ENCODE data around the gene NPHP4. TPM values are rescaled to one million over a fixed set of nuclear protein-coding genes. Genes with fewer than 3 reads are reported as not detected.

The NPHP4 gene
- total and polyA plus RNA-seq, 2 donors, result 5.1 to 6.8 TPM

DNA sequence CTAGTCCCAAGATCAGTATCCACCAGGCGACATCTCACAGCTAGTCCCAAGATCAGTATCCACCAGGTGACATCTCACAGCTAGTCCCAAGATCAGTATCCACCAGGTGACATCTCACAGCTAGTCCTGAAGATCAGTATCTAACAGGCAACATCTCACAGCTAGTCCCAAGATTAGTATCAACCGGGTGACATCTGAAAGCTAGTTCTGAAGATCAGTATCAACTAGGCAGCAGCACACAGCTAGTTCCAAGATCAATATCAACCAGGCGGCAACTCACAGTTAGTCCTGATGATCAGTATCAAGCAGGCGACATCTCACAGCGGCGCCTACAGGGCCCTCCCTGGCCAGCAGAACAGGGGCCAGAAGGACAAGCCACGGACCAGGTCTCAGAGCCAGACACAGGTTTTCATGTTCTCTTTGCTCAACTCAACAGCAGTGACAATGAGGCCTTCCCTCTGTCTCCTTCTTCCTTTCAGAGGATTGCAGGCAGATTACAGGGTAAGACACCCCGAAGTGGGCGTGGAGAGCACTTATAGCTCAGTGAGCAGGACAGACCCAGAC is 32.5 kb downstream of the NPHP4 start:
- H3K4me1 ChIP-seq (ENCODE audit: insufficient read depth), result no peaks in the 10 kb centered on the region
- no peaks in the 10 kb centered on the region for H3K36me3 ChIP-seq (ENCODE audit: insufficient read depth)
- H3K27ac ChIP-seq (ENCODE audit: low read depth), result no peak overlapping the region
- DNase-seq (ENCODE audit: extremely low spot score), result no peak
- H3K4me3 ChIP-seq (ENCODE audit: low read depth, low read length), result no peak overlapping the region
- 89% methylated on average over 9 of the region's 9 CpGs for WGBS

DNA sequence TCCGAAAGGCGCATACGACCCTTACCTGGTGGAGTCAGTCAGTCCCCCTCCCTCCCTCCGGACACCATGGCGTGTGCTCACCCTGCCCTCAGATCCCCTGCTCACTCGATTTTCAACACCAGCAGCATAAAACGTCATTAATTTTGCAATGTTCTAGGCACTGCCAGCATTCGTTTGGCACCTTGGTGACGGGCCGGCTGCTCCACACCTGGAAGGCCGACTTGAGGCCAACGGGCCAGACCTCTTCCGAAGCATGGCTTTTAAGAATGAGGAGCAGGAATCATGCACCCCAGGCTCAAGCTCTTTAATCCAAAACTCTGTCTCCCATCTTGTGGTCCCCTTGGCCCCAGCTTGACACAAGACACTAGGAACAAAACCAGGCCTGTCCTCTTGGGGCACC is 33.1 kb downstream of the NPHP4 start:
- H3K4me1 ChIP-seq (ENCODE audit: insufficient read depth), result no peaks in the 10 kb centered on the region
- no peak for DNase-seq (ENCODE audit: extremely low spot score)
- no peak overlapping the region for H3K4me3 ChIP-seq (ENCODE audit: low read depth, low read length)
- 88% methylated on average over 13 of the region's 13 CpGs for WGBS
- no peak overlapping the region for H3K27ac ChIP-seq (ENCODE audit: low read depth)
- H3K36me3 ChIP-seq (ENCODE audit: insufficient read depth), result no peaks in the 10 kb centered on the region

DNA sequence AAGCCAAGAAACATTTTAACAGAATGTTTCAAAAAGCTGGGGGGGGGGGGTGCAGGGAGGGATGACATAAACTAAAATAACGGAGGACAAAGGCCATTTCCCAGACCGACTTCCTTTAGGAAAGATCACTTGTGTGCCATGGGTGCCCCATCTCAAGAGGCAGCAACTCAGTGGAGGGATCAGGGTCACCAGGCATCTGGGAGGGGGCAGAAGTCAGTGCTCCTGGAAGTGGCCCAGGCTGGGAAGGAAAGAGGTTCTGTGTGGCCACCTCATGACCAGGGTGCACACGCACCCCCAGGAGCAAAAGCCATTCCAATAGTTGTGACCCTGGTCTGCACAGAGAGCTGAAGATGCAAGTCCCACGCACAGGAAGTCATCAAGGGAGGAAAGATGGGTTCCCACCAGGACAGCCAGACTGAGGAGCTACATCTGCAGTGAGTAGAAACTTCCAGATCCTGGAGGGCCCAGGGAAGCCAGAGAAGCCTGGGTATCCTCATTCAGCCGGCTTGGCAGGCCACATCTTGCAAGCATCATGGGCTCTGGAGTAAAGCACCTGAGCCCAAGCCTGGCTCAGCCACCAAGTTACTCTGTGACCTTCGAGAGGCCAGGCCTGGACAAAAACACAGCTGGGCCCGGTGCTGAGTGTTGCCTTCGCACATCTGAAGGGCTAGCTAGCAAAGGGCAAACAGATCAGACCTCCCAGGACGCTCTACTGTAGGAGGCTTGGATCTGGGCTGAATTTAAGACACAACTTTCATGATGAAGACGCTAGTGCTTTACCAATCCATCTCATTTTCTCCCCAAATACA is 36.0 kb downstream of the NPHP4 start:
- no peak for DNase-seq (ENCODE audit: extremely low spot score)
- Histone ChIP-seq H3K36me3 (ENCODE audit: insufficient read depth) (no peaks in the 10 kb centered on the region), H3K4me1 (ENCODE audit: insufficient read depth) (no peaks in the 10 kb centered on the region), H3K27ac (ENCODE audit: low read depth) (no peak overlapping the region), H3K4me3 (ENCODE audit: low read depth, low read length) (no peak overlapping the region)
- 90% methylated on average over 10 of the region's 10 CpGs for WGBS

DNA sequence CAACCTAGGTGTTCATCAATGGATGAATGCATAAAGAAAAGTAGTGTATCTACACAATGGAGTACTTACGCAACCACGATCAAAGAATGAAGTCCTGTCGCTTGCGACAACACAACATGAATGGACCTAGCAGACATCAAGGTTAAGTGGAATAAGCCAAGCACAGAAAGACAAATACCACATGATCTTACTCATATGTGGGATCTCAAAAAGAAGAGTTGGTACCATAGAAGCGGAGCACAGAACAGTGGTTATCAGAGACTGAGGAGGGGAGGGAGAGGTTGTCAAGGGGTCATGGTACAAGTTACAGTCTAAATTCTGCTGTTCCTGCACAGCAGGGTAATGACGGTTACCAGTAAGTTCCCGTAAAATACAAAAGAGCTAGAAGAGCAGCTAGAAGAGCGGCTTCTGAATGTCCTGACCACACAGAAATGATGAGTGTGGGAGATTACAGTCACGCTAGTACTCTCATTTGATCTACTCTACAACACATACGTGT is 36.7 kb downstream of the NPHP4 start:
- DNase-seq (ENCODE audit: extremely low spot score), result no peak
- 92% methylated on average over 10 of the region's 10 CpGs for WGBS
- no peaks in the 10 kb centered on the region for H3K36me3 ChIP-seq (ENCODE audit: insufficient read depth)

DNA sequence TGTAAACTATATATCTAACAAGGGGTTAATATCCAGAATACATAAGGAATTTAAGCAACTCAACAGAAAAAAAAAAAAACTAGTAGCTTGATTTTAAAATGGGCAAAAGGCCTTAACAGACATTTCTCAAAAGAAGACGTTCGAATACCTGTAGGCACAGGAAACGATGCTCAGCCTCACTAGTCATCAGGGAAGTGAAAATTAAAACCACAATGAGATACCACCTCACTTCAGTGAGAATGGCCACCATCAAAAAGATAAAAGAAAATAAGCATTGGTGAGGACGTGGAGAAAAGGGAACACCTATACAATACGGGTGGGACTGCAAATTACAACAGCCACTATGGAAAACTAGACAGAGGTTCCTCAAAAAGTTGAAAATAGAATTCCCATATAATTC is 37.3 kb downstream of the NPHP4 start:
- DNase-seq (ENCODE audit: extremely low spot score), result no peak

More for the DNA sequence above, 36.7 kb downstream of the NPHP4 start:
- Histone ChIP-seq H3K27ac (ENCODE audit: low read depth) (no peak overlapping the region), H3K4me3 (ENCODE audit: low read depth, low read length) (no peak overlapping the region), H3K4me1 (ENCODE audit: insufficient read depth) (no peaks in the 10 kb centered on the region)

DNA sequence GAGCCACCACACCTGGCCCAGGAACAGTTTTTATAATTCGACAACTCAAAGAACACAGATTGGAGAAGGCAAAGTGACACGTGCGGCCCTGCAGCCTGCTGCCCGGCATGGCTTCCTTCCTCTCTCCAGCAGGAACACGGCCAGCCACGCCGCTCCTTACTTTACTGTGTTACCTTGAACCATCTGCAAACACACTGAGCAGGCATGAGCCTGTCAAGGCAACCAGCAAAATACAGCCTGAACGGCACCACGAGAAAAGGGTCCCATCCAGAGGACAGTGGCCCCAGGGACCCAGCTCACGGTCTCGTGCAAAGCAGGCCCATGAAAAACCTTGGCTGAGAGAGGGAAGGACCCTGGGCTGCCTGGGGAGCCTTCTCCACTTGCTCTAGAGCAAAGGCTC is 38.8 kb downstream of the NPHP4 start:
- no peaks in the 10 kb centered on the region for H3K4me1 ChIP-seq (ENCODE audit: insufficient read depth)
- WGBS, result 97% methylated on average over 11 of the region's 11 CpGs
- H3K36me3 ChIP-seq (ENCODE audit: insufficient read depth), result no peaks in the 10 kb centered on the region
- no peak for DNase-seq (ENCODE audit: extremely low spot score)
- no peak overlapping the region for H3K4me3 ChIP-seq (ENCODE audit: low read depth, low read length)
- H3K27ac ChIP-seq (ENCODE audit: low read depth), result no peak overlapping the region

More for the DNA sequence above, 37.3 kb downstream of the NPHP4 start:
- Histone ChIP-seq H3K4me3 (ENCODE audit: low read depth, low read length) (no peak overlapping the region), H3K4me1 (ENCODE audit: insufficient read depth) (no peaks in the 10 kb centered on the region), H3K36me3 (ENCODE audit: insufficient read depth) (no peaks in the 10 kb centered on the region), H3K27ac (ENCODE audit: low read depth) (no peak overlapping the region)
- 85% methylated on average over 5 of the region's 5 CpGs for WGBS

DNA sequence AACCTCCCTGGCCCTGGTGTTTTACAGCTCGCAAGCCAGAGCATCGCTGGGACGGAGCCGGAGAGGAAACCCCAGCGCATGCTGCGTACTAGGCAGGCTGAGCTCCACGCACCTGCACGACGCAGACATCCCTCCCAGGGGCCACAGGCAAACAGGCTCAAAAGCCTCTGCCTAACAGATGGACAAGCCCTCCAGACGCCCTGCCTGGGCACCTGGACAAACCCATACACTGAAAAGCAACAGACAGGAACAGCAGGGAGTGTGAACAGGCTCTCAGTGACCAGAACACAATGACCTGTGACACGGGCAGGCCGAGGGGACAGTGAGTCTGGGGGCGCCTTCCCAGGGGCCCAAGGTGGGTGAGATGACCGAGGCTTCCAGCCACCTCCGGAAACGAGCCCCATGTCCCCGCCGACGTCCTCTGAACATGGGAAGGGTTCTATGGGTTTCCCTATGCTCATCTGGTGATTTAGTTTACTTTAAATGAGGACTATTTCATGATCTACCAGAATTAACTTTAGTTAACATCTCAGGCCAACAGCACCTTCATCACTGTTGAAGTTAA is 40.3 kb downstream of the NPHP4 start:
- H3K27ac ChIP-seq (ENCODE audit: low read depth), result no peak overlapping the region
- H3K4me1 ChIP-seq (ENCODE audit: insufficient read depth), result no peaks in the 10 kb centered on the region
- no peak overlapping the region for H3K4me3 ChIP-seq (ENCODE audit: low read depth, low read length)
- 95% methylated on average over 19 of the region's 19 CpGs for WGBS
- DNase-seq (ENCODE audit: extremely low spot score), result no peak
- H3K36me3 ChIP-seq (ENCODE audit: insufficient read depth), result no peaks in the 10 kb centered on the region

DNA sequence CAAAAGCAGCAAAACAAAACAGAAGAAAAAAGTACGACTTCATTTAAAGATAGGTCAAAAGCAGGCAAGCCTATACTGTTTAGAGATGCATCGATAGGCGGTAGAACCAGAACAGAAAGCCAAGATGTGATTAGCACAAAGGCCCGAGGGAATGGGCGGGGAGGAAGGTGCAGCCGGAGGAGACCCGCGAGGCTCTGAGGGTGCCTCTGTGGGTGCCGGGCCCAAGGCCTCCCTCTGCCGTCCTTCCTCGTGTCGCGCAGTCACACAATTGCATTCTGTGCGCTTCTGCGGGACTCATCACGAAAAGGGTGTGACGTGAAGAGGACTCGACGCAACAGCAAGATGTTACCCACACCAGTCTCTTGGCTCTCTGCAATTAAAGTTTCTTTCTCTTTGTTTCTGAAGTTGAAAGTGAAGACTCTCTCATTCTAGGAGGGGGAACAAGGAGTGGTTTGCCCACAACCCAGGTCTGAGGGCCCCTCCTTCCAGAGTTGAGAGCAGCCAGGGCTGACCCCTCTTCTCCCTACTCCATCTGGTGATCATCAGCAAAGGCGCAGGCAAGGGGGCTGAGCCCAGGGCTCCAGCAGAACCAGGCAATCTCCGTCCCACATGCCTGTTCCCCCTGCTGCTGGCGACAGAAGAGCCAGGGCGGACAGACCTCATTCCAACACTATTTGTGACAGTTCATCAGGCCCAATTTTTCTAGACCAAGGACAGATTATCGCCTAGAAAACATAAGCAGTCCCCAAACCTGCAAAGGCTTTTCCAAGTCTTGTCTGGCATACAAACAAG is 41.0 kb downstream of the NPHP4 start:
- H3K36me3 ChIP-seq (ENCODE audit: insufficient read depth), result no peaks in the 10 kb centered on the region
- 92% methylated on average over 24 of the region's 24 CpGs for WGBS
- DNase-seq (ENCODE audit: extremely low spot score), result no peak

DNA sequence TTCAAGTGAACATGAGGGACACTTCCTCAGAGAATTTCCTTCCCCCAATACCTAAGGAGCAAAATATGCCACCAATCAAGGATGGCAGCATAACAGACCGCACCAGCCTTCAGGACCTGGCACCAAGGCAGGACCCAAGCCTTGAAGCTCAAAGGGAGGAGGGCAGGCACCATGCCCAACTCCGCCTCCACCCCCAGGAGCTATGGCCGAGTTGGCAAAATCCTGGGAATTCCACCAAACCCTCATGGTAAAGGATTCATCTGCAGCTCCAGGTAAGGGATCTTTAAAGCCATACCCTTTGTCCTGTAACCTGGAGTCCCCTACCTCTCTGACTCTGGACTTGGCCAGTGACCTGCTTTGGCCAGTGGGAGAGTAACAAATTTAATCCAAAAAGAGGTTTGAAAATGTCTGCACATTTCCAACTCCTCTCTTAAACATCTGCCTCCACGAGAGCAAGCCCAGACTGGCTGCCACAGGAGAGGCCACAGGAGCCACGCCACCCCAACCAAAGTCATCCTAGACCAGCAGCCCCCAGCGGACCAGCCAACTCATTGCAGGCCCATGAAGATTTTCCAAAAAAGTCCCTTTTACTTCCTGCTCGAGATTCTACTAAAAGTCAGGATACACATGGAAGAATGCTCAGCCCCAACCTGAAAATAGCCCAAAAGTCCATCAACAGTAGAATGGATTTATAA is 41.9 kb downstream of the NPHP4 start:
- no peak overlapping the region for H3K27ac ChIP-seq (ENCODE audit: low read depth)
- no peaks in the 10 kb centered on the region for H3K36me3 ChIP-seq (ENCODE audit: insufficient read depth)
- no peak overlapping the region for H3K4me3 ChIP-seq (ENCODE audit: low read depth, low read length)
- no peaks in the 10 kb centered on the region for H3K4me1 ChIP-seq (ENCODE audit: insufficient read depth)
- DNase-seq (ENCODE audit: extremely low spot score), result no peak
- 94% methylated on average over 7 of the region's 7 CpGs for WGBS

More for the DNA sequence above, 41.0 kb downstream of the NPHP4 start:
- Histone ChIP-seq H3K4me3 (ENCODE audit: low read depth, low read length) (no peak overlapping the region), H3K4me1 (ENCODE audit: insufficient read depth) (no peaks in the 10 kb centered on the region), H3K27ac (ENCODE audit: low read depth) (no peak overlapping the region)

DNA sequence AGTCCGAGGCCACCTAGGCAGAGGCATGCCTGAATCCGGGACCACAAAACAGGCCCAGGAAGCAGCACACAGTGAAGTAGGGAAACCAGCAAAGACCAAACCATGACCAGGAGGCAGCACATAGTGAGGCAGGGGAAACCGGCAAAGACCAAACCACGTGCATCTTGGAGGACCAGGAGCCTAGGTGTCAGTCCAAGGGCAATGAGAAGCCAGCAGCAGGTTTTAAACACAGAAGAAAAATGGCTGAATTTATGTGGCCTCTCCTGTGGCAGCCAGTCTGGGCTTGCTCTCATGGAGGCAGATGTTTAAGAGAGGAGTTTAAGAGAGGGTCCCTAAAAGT is 42.5 kb downstream of the NPHP4 start:
- H3K27ac ChIP-seq (ENCODE audit: low read depth), result no peak overlapping the region
- DNase-seq (ENCODE audit: extremely low spot score), result no peak
- WGBS, result 96% methylated on average over 4 of the region's 4 CpGs
- H3K36me3 ChIP-seq (ENCODE audit: insufficient read depth), result no peaks in the 10 kb centered on the region
- H3K4me1 ChIP-seq (ENCODE audit: insufficient read depth), result no peaks in the 10 kb centered on the region
- no peak overlapping the region for H3K4me3 ChIP-seq (ENCODE audit: low read depth, low read length)

DNA sequence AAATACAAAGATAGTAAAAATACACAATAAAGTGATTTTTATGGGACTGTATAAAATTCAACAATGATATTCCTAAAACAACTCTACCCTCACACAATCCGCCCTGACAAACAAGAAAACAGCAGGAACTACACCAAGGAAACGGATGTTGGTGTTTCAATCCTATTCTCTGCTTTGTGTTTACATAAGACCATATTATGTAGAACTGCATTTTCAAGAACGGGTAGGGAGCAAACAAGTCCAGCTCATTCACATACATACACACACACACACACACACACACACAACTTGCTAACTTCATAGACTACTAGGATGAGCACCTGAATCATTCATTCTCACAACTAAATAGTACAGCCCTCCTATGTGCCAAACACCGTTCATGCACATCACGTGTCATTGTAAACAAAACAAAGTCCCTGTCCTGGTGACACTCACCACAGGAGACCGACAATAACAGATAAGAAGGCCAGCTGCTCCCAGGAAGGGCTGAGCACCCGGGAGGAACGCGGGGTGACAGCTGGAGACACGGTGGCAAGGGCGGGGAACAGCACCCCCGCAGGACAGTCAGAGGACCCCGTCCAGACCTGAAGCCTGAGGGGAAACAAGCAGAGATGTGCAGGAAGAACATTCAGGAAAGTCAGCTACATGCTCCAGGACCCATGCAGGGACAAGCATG is 43.0 kb downstream of the NPHP4 start:
- Histone ChIP-seq H3K27ac (ENCODE audit: low read depth) (no peak overlapping the region), H3K36me3 (ENCODE audit: insufficient read depth) (no peaks in the 10 kb centered on the region), H3K4me1 (ENCODE audit: insufficient read depth) (no peaks in the 10 kb centered on the region), H3K4me3 (ENCODE audit: low read depth, low read length) (no peak overlapping the region)
- WGBS, result 58% methylated on average over 13 of the region's 13 CpGs
- no peak for DNase-seq (ENCODE audit: extremely low spot score)

DNA sequence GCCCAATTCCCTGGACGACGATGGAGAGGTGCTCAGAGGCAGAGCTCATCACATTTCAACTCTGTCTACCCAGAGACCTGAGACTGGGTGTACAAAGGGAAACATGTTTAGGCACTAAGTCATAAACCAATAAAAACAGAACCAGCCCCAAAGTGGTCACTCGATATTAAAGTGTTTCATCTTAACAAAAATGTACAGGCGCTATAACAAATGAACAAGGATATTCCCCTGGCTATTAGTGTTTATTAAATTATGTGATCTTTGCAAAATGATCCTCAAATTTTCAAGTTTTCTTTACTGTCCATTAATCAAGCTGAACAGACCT is 43.6 kb downstream of the NPHP4 start:
- Histone ChIP-seq H3K27ac (ENCODE audit: low read depth) (no peak overlapping the region), H3K4me3 (ENCODE audit: low read depth, low read length) (no peak overlapping the region), H3K4me1 (ENCODE audit: insufficient read depth) (no peaks in the 10 kb centered on the region), H3K36me3 (ENCODE audit: insufficient read depth) (no peaks in the 10 kb centered on the region)
- no peak for DNase-seq (ENCODE audit: extremely low spot score)
- WGBS, result 71% methylated on average over 4 of the region's 4 CpGs

Measured in urinary bladder (tissue), 4 donors.